GM19397 (cell line): ENCODE results near the gene MARK4.
"Not testable (repeated sequence)": the region's sequence is repeated elsewhere in the genome, so short reads cannot be mapped to it uniquely, and the experiment has no call there.

Source experiments
- ATAC-seq: cut with Tn5 transposase; IDR thresholded peaks from one replicate; pipeline ENCODE4 v1.9.1; 2021; ENCODE audit warnings: mild to moderate bottlenecking, moderate library complexity; ENCODE audit not compliant: unreplicated experiment

The MARK4 gene

DNA sequence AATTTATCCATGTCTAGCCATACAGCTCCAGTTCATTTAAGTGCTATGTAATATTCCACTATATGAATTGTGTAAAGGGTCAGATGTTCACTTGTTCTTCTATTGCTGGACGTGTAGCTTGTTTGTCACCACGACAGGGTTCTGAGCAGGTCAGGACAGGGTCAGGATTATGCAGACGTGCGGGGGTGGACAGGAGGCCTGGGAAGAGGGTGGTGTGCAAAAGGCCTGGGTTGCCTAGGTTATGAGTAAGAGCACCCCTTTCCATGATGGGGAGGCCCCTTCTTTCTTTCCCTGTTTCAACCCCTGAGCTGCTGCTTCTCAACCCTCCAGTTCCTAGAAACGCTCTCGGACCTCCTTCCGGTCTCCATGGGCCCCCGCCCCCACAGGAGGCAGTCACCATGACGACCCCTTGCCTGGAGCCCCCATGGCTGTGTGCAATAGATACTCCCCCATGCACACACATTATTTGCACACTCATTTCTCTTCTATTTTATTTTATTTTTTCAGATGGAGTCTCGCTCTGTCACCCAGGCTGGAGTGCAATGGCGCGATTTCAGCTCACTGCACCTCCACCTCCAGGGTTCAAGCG is 7.8 kb upstream of the MARK4 start:
- ATAC-seq, result no peak

DNA sequence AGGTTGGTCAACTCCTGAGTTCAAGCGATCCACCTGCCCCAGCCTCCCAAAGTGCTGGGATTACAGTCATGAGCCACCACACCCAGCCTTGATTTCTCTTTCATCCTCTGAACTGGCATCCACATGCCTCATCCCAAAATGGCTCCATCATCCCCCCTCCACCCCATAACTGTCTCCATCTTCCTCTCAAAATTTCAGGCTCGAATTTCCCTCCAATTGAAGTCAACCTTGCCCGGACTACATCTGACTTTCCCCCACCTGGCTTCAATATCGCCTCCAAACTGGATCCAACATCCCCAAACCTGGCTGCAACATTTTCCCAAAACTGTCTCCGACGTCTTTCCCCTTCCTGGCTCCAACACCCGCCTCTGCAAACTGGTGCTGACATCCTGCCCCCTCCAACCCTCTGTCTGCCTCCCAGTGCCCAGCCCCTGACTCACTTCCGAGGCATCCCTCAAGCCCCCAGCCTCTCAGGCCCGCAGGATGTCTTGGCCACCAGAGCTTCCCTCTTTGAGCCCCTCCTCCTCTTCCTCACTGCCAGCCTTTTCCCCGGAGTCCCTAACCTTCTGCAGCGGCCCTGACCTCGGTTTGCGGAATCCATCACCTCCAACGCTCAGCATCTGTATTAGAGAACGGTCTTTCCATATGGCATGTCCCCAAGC is 6.8 kb upstream of the MARK4 start:
- ATAC-seq, result no peak

DNA sequence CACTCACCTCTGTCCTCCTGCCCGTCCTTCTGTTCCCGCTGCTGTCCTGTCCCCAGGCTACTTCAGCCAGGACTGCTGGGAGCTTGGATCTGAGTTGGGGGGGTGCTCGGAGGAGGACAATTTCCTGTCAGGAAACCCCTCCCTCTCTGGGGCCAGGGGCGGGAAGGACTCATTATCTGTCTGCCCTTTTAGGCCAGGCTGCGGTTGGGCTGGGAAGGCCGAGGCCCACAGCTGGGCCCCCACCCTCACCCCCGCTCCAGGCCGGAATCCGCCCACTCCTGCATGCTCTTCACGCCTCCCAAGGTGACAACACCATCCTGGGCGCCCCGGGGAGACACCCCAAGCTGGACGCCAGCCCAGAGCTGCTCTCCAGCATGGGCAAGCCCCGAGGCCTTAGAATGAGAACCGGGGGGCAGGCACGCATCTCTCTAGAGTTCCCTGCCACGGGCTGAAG is 5.7 kb upstream of the MARK4 start, which contains the start of gene EXOC3L2:
Gene EXOC3L2 (minus strand): TSS at position 74 of the 454 bp plus-strand sequence. CDS start 6,362 bp downstream, outside the sequence.
- no peak for ATAC-seq

DNA sequence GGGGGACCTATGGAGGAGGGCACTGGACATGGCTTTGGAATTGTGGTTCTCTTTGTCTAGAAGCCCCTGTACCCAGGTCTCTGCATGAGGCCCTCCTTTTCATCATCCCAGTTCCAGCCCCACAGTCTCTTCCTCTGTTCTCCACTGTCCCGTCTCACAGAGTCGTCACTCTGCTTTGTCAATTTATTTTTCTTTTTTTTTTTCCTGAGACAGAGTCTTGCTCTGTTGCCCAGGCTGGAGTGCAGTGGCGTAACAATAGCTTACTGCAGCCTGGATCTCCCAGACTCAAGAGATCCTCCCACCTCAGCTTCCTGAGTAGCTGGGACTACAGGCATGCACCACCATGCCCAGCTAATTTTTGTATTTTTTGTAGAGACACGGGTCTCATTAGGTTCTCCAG is 5.2 kb upstream of the MARK4 start:
- ATAC-seq, result no peak

DNA sequence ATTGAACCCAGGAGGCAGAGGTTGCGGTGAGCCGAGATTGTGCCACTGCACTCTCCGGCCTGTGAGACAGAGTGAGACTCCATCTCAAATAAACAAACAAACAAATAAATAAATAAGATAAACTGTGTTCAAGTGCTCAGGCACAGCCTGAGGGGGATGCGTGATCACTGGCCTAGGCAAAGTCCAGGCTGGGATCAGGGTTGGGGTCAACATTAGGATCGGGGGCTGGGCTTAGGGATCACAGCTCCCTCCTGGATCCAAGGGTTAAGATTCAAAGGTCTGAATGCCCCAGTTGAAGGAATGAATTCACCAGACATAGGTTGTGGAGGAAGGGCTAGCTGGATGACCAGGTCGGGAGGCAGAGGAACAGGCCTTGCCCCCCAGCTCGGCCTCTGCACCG is 3.9 kb upstream of the MARK4 start:
- ATAC-seq, result no peak

DNA sequence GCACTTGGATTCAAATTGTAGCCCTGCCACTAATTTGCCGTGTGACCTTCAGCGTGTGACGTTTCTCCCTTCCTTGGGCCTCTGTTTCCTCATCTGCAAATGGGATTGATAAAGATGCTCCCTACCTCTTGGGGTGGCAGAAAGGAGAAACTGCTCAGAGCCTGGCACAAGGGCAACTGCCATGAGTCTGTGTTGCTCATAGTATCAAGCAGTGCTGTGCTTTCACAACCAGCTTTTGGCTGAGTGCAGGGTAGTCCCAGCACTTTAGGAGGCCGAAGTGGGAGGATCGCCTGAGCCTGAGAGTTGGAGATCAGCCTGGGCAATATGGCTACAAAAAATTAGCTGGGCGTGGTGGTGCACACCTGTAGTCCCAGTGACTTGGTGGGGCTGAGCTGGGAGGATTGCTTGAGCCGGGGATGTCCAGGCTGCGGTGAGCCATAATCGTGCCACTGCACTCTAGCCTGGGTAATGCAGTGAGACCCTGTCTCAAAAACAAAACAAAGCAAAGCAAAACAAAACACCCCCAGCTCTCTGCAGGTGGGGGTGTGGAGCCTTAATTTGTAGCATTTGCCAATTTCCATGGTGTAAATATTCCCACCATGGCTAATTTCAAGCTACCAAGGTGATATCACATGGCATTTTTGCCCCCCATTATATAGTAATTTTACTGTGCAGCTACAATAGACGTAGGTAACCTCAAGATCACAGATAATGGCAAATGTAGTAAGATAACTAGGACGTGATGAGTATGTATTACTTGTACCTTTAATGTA is 1.6 kb upstream of the MARK4 start:
- no peak for ATAC-seq

DNA sequence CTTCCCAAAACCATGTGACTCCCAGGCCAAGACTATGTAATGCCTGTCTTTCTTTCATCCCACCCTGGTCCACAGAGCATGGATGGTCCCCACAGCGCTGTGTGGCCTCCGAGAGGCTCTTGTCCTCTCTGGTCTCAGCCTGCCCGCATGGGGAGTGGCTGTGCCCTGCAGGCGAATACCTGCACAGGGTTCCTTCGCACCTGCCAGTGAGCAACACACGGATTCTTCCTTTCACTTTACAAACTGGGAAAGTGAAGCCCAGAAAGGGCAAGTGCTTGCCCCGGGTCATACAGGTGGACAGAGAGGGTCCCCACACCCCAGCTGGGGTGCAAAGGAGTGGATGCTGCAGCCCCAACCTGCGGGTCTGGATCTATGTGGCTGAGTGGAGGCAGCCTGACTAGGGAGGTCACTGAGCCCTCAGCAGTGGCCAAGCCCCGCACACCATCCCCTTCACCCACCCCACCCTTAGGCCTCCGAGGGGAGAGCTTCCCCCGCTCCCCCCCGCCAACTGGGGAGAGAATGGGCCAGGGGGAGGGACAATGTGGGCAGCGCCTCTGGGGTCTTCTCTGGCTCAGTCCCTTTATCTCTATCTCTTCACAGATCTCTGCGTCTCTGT is 747 bp upstream of the MARK4 start:
- ATAC-seq, result no peak

DNA sequence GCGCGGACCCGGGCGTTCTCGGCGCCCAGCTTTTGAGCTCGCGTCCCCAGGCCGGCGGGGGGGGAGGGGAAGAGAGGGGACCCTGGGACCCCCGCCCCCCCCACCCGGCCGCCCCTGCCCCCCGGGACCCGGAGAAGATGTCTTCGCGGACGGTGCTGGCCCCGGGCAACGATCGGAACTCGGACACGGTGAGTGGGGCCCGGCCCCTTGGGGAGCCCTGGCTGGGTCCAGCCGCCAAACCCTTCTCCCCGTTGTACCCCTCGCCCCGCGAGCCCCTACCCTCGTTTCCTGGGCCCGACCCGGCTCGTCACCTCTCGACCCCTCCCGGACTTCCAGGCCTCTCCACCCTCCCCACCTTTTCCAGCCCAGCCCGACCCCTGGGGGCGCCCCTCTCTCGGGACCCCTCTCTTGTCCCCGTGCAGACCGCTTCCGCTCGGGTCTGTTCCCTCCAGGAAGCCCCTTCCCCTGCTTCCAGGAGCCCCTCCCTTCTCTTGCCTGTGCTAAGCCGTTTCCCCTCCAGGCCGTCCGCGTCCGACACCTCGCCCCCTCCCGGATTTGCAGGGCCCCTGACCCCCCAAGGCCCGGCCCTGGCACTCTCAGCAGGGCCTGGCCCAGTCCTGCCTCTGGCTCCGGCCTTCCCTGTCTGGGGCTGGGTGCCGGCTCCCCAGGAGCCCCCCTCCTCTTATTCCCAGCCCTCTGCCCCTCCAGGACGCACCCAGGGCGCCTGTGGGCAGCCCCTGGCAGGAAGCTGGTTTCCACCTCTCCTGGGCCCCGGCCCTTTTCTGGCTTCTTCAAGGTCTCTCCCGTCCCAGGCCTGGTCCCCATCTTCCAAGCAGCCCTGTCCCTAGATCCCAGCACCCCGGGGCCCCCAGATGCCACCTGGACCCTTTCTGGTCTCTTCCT is 632 bp downstream of the MARK4 start:
- no peak for ATAC-seq

DNA sequence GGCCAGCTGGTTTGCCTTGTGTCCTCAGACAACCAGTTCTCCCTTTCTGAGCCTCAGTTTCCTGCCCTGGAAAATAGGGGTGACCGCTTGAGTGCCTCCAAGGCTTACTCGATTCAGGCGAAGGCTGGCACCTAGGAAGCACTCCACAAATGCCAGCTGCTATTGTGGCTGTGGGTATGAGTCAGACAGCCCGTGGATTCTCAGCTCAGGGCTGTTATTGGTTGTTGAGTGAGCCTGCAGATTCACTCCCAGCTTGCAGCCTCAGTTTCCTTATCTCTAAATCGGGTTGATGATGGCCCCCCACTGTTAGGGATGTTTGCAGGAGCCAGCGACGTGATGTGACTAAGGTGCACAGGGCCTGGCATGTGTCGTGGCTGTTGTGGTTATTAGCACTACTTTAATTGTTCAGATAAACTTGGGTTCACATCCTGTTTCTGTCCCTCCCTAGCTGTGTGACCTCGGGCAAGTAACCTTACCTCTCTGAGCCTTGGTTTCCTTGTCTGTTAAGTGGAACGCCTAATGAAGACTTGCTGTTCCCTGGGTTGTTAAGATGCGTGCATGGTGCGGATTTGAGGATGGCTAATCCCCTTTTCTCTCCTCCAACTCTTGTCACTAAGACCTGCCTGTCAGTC is 2.4 kb downstream of the MARK4 start:
- ATAC-seq, result no peak

DNA sequence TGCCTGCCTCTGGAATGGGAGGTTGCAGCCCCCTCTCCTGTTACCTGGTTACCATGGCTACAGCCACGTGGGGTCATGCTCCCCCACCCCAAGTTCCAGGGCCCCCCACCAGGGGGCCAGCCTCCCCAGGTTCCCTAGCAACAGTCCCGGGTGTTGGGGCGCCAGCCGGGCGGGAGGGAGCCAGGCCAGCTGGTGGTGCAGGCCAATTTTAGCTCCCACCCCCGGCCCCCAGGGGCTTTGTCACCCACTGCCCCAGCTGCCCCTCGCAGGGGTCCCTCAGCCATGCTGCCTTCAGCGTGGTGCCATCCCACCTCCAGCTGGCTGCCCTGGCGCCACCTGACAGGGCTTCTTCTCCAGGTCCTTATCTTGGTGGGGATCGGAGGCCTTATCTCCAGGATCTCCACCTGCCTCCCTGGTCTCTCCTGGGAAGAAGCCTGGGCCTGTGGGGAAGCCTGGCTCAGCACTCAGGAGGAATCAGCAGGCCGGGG is 3.0 kb downstream of the MARK4 start:
- no peak for ATAC-seq

DNA sequence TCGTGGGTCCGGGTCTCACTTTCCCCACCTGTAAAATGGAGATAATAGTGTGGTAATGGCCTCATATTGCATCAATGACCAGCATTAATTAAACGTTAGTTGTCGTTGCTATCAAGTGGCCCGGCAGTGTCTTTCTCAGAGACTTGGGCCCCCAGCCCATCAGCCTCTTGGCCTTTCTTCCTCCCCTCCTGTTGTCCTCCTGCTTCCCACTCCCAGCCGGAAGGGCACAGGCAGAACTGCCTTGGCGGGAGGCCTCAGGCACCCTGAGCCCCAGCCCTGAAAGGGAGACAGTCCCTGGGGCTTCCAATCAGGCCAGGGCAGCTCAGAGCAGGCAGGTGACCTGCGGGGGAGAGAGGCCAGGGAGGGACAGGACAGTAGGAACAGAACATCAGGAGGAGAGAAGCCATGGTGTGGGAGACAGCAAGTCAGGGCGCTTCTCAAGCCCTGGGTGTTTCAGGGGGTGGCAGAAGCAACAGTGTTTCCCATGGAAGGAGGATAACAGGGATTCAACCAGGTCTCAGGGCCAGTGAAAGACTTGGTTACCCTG is 4.6 kb downstream of the MARK4 start:
- no peak for ATAC-seq

DNA sequence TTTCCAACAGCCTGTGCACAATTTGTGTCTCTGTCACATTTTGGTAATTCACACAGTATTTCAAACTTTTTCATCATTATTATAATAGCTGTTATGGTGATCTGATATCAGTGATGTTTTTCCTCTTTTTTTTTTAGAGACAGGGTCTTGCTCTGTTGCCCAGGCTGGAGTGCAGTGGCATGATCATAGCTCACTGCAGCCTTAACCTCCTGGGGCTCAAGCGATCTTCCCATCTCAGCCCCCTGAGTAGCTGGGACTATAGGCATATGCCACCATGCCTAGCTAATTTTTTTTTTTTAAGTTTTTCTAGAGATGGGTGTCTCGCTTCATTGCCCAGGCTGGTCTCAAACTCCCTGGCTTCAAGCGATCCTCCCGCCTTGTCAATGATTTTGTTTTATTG is 5.8 kb downstream of the MARK4 start:
- ATAC-seq, result no peak

DNA sequence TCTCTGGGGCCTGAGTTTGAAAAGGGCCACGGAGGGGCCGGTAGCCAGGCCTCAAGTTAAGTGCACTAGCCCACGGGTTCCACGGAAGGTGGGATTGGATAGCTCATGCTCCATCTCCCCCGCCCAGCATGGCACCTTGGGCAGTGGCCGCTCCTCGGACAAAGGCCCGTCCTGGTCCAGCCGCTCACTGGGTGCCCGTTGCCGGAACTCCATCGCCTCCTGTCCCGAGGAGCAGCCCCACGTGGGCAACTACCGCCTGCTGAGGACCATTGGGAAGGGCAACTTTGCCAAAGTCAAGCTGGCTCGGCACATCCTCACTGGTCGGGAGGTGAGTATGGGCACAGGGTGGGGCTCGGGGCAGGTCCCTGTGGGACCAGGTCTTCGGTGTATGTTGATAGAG is 7.8 kb downstream of the MARK4 start:
- ATAC-seq, result no peak

DNA sequence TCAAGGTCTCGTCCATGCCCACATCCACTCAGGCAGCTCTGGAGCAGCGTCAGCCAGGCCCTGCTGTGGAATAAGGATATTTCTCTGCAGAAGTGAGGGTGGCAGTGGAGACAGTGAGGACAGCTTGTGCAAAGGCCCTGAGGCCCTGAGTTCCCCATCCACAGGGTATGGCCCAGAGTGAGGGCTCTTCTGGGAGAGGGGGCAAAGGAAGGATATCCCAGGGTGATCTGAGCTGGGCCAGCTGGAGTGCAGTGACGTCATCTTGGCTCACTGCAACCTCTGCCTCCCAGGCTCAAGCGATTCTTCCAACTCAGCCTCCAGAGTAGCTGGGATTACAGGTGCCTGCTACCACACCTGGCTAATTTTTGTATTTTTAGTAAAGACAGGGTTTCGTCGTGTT is 11.5 kb downstream of the MARK4 start:
- no peak for ATAC-seq

DNA sequence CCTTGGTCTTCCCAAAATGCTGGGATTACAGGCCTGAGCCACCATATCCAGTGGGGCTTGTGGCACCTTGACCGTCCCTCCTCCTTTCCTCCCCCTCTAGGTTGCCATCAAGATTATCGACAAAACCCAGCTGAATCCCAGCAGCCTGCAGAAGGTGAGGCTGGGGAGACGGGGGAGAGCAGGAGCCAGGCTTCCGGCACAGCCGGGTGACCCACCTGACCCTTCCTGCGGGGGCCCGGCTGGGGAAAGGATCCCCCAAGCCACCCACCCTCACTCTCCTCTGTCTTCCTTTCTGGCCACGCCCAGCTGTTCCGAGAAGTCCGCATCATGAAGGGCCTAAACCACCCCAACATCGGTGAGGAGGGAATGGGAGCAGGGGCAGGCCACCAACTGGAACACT is 11.9 kb downstream of the MARK4 start:
- no peak for ATAC-seq

DNA sequence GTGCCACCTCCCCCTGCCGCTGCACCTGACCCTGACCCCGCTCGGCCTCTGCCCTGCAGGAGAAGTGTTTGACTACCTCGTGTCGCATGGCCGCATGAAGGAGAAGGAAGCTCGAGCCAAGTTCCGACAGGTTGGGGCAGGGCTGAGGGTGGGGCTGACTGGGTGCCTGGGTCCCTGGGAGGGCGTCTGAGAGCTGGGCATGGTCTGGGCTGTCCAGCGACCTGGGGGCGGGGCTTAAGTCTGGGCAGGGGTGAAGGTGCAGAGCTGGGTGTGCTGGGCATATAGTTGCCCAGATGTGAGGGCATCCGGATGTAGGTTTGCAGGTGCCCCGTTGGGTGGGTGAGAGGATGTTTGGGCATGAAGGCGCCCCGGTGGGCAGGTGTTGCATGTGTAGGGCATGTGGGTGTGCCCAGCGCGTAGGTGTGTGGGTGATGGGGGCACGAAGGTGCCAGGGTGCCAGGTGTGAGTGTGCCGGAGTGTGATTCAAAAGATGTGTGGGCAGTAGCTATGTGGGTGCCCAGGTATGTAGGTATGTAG is 13.8 kb downstream of the MARK4 start:
- ATAC-seq, result no peak

DNA sequence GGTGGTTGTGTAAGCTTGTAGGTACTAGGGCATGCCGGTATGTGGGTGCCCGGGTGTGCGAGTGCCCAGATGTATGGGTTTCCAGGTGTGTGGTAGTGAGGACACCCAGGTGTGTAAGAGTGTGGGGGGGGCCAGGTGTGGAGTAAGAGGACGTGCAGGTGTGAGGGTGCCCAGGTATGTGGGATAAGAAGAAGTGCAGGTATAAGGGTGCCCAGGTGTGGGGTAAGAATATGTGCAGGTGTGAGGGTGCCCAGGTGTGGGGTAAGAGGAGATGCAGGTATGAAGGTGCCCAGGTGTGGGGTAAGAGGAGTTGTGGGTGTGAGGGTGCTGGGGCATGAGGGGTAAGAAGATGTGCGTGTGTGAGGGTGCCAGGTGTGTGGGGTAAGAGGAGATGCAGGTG is 14.3 kb downstream of the MARK4 start:
- no peak for ATAC-seq

DNA sequence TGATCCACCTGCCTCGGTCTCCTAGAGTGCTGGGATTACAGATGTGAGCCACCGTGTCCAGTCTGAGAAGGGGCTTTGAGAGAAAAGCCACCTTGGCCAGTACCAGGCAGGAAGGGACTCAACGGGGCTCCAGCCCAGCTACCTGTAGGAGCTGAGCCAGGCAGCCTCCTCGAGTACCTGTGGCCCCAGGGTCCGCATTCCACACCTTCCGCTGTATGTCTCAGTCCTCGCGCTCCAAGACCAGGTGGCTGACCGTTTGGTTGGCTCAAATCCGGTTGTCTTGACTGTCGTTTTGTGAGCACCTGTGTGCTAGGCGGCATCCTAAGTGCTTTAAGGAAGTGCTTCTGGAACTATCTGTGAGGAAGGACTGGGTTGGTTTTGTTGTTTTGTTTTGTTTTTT is 16.2 kb downstream of the MARK4 start:
- ATAC-seq, result no peak

DNA sequence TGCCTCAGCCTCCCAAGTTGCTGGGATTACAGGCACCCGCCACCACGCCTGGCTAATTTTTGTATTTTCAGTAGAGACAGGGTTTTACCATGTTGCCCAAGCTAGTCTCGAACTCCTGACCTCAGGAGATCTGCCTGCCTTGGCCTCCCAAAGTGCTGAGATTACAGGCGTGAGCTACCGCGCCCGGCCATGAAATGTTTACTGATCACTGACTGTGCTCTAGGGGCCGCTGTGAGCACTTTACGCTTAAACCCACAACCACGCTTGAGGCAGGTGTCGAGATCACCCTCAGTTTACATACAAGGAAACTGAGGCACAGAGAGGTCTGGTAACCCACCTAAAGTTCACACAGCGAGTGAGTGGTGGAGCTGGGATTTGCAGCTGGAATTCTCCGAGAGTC is 18.9 kb downstream of the MARK4 start:
- ATAC-seq, result not testable (repeated sequence)
